GM12891 (cell line): ENCODE measurements around the gene TSPAN18.

Source experiments
- POLR2A ChIP-seq: IDR thresholded peaks from 2 replicates; pipeline ENCODE4 v1.6.1; 2011; ENCODE audit warnings: low read depth, low read length, control low read depth
- POLR2AphosphoS5 ChIP-seq: IDR thresholded peaks from 2 replicates; pipeline ENCODE4 v1.6.1; 2011; ENCODE audit warnings: low read depth, low read length, control low read depth

DNA sequence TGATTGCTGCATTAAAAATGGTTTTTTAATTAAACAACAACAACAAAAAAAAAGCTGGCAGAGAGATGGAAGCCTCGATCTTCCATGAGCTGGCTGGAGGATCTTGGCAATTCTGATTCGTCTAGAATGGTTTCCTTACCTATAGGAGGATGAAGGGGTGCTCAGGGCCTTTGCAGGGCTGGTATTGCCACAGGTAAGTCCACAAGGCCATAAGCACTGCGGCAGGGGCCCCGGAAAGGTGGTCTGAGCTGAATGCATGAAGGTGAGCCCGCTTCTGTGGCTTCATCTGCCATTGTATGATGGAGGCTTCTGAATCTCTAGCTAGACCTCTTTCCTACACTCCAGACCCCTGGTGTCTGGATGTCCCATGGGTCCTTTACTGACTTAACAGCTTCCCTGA, 101.5 kb downstream of the TSPAN18 start:
- TF ChIP-seq POLR2A, result no peak
- no peak for TF ChIP-seq POLR2AphosphoS5
